GM21737 (cell line): ENCODE data around the gene GPR158.
"Not testable (repeated sequence)": the region's sequence is repeated elsewhere in the genome, so short reads cannot be mapped to it uniquely, and the experiment has no call there.

ENCODE experiments used
- ATAC-seq: cut with Tn5 transposase; IDR thresholded peaks from one replicate; pipeline ENCODE4 v1.9.1; 2021; ENCODE audit warnings: mild to moderate bottlenecking, moderate library complexity; ENCODE audit not compliant: unreplicated experiment

GPR158 gene, protein sequence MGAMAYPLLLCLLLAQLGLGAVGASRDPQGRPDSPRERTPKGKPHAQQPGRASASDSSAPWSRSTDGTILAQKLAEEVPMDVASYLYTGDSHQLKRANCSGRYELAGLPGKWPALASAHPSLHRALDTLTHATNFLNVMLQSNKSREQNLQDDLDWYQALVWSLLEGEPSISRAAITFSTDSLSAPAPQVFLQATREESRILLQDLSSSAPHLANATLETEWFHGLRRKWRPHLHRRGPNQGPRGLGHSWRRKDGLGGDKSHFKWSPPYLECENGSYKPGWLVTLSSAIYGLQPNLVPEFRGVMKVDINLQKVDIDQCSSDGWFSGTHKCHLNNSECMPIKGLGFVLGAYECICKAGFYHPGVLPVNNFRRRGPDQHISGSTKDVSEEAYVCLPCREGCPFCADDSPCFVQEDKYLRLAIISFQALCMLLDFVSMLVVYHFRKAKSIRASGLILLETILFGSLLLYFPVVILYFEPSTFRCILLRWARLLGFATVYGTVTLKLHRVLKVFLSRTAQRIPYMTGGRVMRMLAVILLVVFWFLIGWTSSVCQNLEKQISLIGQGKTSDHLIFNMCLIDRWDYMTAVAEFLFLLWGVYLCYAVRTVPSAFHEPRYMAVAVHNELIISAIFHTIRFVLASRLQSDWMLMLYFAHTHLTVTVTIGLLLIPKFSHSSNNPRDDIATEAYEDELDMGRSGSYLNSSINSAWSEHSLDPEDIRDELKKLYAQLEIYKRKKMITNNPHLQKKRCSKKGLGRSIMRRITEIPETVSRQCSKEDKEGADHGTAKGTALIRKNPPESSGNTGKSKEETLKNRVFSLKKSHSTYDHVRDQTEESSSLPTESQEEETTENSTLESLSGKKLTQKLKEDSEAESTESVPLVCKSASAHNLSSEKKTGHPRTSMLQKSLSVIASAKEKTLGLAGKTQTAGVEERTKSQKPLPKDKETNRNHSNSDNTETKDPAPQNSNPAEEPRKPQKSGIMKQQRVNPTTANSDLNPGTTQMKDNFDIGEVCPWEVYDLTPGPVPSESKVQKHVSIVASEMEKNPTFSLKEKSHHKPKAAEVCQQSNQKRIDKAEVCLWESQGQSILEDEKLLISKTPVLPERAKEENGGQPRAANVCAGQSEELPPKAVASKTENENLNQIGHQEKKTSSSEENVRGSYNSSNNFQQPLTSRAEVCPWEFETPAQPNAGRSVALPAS (N-terminal part only)

DNA sequence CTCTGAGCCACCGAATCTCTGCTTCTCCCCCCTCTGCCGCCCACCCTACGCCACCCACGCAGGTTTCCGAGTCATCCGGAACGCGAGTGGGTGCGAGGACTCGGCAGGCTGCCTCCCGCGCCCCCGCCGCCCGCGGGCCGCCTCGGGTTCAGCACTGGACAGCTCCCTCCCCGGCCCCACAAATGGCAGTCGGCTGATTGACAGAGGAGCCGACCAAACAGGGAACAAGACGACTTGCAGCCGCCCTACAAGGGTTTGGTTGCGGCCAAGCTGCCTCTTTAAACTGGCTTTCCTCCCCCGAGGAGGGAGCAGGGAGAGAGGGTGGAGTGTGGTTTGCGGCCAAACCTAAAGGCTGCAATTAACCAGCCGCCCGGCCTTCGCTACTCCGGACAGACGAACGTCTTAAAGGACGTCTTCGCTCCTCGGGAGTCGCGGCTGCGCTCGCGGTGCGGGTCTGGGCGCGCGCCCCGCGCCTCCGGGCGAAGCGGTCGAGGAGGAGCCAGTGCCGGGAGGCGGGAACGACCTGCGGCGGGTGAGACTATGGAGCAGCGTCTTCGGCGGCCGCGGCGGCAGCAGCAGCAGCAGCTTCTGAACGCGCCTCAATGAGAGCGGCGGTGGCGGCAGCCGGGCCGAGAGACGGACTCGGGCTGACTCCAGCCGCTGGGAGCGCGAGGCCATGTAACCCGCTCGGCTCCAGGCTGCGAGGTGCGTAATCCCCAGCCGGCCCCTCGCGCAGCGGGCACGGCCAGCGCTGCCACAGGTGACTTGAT lies at the start of gene GPR158:
TSS of gene GPR158 (plus strand) at position 541 of the 770 bp plus-strand sequence. CDS start 420 bp downstream, outside the sequence.
- no peak for ATAC-seq

DNA sequence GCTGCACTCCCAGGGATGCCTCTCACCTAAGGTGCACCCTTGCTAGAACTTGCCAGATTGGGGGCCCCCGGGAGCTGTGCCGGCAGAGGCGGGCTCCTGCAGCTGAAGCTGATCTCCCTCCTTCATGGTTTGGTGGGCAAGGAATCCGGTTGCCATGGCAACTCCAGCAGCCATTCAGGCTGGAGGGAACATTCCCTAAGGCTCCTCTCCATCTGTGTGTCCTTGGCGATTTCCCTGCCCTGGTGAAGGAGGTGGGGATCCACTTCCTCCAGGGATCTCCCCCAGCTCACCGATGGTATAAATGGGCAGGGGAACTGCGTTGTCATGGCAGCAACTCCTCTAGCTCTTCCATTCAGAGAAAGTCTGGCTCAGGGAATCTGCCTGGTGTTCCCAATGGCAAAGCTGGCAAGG lies 49.6 kb upstream of the GPR158 start:
- ATAC-seq, result no peak

DNA sequence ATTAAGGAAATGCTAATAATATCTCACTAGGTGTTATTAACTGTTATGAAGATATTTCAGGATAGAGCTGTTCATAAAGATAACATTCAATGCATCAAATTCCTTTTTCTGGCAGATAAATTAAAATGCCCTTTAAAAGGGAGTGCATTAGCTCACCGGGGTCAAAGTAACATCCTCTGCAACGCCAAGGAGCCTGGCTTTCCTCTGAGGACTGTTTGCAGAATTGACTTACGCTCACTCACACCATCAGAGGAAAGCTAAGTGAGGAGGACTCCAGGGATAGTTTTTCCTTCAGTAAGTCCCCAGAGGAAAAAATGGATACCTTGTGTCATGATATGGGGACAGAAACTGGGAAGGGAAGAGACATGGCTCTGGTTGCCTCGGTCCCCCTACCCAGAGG lies 45.2 kb upstream of the GPR158 start:
- no peak for ATAC-seq

DNA sequence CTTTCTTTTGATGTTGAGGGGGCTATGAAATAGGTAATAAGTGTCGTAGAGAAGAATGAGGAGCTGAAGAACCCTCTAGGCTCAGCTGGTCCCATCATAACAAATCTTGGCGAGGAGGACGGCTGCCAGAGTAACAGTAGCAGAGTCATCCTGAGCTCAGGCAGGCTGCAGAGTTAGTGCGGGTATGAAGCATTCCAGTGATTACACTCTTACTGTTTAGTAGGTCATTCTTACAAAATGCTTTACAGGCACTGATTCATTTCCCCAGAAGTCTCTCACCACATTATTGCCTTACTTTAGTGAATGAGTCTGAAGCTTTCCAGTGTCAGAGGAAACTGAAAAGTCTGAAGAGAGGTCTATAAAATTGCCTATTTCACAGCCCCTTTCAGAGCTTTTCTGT lies 43.9 kb upstream of the GPR158 start:
- ATAC-seq, result no peak

DNA sequence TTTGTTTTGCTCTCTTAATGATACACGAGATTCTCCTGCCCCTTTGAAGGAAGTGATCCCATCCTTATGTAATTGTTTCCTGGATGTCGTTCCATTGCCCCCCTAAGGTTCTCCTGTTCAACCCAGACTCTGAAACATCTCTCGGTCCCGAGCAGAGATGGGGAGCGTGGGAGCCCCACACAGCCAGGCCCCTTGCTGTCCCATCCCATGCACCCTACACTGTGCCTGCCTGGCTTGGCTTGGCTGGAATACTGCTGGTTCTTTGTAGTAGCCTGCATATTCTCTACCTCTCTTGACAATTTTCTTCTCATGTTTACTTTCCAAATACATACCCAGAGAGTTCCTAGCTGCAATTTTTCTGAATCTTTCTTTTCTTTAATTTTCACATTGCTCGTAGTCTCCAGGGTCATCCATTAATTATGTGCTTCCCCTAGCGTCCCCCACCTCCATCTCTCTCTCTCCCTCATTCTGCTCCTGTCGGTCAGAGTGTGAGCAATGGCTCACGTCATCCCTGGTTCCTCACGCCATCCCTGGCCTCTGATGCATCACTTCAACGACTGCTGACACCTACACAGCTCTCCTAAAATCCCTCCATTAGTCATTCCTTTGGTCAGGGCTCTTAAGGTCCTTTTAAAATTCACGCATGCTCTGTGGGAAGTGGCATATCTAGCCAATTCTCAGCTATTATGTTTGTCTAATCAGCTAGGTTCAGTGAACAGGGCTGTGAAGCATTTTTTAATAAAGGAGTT lies 32.5 kb upstream of the GPR158 start:
- no peak for ATAC-seq

DNA sequence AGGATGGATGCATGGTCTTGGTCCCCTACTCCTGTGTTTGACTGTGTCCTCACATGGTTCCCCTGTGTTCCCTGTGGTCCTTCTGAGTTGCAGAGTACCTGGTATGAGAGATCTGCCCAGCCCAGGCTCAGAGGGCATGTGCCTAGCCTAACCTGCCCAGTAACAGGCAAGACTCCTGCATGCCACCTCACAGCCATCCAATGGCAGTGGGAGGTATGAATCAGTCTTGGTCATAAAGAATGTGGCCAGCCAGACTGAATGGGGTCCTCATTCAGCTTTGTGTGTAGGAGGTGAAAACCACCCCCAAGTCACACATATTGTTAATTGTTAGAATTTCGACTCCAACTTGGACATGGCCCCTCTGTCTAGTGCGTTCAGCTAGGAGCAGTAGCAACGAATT lies 17.2 kb upstream of the GPR158 start:
- ATAC-seq, result no peak

DNA sequence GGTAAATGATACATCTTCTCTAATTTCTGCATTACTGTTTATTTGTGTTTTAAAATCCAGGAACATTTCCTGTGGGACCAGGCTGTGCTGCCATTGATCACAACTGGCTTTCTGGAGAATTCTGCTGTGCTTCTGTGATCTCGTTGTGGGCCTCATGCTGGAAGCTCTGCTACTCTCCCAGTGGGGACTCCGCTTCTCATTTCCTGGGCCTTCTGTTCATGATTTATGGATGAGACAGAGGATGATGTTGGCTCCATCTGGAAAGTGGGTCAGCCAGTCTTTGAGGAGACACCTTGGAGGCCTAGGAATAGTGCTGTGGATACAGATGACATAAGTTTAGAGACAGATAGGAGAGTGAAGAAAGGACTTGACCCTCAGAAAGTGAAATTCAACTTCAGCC lies 15.2 kb upstream of the GPR158 start:
- ATAC-seq, result no peak

DNA sequence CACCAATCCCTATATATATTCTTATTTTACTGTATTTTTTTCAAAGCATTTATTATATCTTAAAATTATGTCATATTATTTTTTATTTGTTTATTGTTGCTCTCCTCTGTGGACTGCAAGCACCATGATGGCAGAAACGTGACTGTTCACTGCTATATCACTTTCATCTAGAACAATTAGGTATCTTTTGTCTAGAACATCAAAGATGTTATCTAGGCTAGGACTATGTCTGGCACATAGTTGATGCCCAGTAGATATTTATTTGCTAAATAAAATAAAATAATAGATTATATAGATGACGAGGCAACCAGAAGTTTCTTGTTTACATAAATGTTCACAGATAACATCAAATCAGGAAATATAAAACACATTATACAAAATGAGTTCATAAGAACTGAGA lies 12.4 kb upstream of the GPR158 start:
- no peak for ATAC-seq

DNA sequence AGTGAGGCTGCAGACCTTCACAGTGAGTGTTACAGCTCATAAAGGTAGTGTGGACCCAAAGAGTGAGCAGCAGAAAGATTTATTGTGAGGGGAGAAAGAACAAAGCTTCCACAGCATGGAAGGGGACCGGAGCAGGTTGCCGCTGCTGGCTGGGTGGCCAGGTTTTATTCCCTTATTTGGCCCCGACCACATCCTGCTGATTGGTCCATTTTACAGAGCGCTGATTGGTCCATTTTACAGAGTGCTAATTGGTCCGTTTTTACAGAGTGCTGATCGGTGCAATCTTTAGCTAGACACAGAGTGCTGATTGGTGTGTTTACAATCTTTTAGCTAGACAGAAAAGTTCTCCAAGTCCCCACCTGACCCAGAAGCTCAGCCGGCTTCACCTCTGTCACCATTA lies 11.3 kb upstream of the GPR158 start:
- ATAC-seq, result not testable (repeated sequence)

DNA sequence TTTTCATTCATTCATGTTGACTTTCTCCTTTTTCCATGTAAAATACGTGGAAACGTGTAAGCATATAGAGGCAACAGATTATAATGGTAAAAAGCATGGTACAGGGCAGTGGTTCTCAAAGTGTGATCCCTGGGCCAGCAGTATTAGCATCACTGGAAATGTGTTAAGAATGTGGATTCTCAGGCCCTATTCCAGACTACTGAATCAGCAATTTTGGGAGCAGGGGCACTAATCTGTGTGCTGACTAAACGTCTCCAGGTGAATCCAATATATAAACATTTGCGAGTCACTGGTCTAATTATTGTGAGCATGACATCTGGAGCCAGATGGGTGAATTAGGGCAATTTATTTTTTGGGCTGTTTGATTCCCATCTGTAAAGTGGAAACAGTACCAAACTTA lies 5.1 kb upstream of the GPR158 start:
- ATAC-seq, result no peak

DNA sequence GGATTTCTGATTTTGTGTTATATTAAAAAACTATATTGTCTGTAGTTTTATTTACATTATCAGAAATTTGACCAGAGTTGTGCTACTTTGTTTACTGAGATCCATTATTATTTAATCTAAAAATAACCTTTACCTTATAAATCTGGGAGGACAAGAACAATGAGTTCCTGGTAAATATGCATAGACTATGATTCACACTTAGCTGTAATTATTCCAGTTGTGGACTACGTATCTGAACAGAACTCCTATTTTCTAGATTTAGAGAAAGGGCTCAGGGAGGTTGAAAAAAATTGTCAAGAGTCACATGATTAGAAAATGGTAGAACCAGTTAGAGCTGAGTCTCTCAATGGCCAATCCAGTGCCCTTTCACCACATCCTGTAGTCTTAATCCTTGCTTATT lies 4.2 kb upstream of the GPR158 start:
- ATAC-seq, result no peak

DNA sequence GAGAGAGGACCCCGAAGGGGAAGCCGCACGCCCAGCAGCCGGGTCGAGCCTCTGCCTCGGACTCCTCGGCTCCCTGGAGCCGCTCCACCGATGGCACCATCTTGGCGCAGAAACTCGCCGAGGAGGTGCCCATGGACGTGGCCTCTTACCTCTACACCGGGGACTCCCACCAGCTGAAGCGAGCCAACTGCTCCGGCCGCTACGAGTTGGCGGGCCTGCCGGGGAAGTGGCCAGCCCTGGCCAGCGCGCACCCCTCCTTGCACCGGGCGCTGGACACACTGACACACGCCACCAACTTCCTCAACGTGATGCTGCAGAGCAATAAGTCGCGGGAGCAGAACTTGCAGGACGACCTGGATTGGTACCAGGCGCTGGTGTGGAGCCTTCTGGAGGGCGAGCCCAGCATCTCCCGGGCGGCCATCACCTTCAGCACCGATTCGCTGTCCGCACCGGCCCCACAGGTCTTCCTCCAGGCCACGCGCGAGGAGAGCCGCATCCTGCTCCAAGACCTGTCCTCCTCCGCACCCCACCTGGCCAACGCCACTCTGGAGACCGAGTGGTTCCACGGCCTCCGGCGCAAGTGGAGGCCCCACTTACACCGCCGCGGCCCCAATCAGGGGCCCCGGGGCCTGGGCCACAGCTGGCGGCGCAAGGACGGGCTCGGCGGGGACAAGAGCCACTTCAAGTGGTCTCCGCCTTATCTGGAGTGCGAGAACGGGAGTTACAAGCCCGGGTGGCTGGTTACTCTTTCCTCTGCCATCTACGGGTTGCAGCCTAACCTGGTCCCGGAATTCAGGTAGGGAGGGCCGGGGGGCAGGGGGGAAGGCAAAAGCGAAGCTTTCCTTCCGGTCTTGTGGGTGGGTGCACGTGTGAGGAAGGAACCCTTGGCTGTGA lies 973 bp downstream of the GPR158 start:
- ATAC-seq, result no peak

DNA sequence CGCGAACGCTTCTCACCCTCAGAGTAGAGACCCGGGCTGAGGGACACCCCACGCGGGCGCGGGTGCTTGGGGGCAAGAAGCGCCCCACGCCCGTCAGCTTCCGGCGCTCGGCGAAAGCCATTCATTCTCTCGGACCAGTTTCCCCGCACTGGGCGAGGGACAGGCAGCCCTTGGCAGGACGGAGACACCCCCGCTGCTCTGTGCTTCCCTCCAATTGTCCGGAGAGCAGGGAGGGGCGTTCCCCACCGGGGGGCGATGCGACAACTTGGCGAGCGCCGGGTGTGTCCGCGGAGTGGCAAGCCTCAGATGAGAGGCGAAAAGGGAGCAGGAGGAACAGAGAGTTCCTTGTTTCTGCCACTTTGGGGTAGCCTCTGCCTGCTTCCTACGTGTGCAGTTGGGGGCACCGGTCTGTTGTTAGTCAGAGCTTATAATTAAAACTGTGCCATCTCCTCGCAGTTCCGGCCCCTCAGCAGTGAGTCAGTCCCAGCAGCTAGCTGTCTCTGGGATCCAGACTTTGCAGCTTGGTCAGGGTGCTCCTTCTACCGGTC lies 1.7 kb downstream of the GPR158 start:
- no peak for ATAC-seq

DNA sequence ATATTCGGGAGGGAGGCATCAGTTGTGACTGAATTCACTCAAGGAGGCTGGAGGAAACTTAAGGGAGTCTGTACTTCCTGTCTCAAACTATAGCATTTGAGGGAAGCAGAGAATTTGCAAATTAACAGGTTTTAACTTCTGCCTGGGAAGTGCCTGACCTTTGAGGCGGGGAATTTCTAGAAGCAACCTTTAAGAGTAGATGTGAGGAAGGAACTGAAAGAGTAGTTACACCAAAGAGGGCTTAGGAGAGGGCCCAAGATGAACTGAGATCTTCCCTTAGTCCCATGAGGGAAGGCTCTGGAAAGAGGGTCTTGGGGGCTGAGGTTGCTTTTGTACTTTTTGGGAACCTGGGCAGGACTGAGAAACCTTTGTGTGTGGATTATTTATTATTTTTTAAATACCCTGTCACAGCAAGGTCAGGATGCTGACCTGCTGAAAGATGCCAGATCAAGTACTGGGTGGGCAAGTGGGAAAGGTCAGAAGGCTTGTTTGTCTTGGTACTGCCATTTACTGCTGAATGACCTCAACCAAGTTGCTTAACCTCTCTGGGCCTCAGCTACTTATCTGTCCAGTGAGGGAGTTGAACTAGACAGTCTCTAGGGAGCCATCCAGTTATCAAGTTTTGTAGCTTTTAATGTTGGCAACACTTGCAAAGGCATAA lies 2.4 kb downstream of the GPR158 start:
- no peak for ATAC-seq

DNA sequence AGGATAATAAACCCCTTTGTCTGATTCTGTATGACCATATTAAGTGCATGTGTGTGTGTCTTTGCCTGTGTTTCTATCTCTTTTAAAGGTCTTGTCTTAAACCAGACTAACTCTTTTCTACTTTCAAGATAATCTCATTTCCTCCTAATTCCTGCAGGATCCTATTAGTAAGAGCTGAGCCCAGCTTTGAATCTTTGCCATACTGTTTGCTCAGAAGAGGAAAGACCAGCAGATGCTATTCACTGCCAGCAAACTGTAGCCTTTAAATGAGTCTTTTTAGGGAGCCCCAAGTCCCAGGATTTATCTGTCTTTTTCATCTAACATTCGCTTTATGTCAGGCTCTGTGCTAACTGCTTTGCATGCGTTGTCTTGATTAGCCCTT lies 2.9 kb downstream of the GPR158 start:
- no peak for ATAC-seq

DNA sequence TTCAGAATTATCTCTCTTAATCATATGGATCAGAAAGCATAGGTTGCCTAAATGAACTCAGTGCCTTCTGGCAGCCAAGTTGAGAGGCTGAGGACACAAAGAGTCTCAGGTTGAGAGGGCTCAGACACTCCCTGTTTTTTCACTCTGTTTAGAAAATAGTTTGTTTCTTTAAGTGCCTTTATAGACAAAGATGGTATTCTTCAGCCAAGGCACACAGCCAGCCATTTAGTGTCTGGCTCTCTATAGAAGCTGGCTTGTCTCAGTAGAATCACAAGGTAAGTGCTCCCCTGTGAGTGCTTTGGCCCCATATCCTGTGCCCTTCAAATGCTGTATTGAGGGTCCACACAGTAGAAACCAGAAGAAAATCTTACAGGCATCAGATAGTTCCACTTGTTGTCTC lies 3.6 kb downstream of the GPR158 start:
- no peak for ATAC-seq

DNA sequence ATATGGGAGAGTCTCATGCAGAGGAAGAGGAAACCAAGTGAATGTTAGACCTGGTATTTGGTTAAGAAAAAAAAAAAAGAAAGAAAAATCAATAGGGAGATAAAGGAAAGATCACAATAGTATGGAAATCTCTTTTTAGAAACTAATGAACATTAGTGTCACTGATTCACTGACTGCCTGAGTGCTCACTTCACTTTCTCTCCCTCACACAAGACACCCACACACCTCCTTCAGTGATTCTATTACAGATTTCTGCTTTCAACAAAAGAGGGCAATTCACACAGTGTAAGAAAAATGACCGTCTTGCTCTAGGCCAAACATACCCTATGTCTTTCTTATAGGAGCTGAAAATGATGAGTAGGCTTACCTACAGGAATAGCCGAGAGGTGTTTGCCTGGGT lies 6.0 kb downstream of the GPR158 start:
- ATAC-seq, result no peak

DNA sequence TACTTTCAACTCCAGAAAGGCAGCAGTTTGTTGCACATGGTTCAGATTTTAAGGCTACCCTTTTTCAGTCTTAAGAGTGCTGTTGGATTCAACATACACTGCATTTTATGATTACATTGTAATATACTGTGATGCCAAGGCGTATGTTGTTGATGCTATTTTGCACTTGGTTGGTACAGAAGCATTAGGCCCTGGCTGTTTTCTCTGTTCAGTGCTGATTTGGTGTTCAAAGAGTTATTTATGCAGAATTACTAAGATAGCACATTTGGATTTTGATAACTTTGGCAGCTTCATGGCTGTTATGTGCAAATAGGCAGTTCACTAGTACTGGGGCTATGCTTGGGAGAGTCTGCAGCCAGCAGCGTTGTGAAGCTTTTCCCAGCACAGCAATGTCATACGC lies 7.8 kb downstream of the GPR158 start:
- ATAC-seq, result no peak
